ENCODE results near the gene NPNT. TPM values are rescaled to one million over a fixed set of nuclear protein-coding genes. Genes with fewer than 3 reads are reported as not detected.
A peak's percentile ranks its signal among the peaks of the same experiment; 100 is the strongest.

Gene NPNT
- total RNA-seq, 2 donors from 2014 or later: 0.88 to 1.6 TPM

- no peak for DNase-seq
- no peaks in the 10 kb centered on the region for H3K36me3 ChIP-seq (ENCODE audit: control insufficient read depth, insufficient read depth, low read length)
- H3K9me3 ChIP-seq (ENCODE audit: control insufficient read depth, low read length): peaks cover 14% of the 10 kb centered on the region
- no peaks in the 10 kb centered on the region for H3K36me3 Mint-ChIP-seq (ENCODE audit: low read depth)
- H3K4me1 Mint-ChIP-seq: no peaks in the 10 kb centered on the region
- TF ChIP-seq, protein P1, sequence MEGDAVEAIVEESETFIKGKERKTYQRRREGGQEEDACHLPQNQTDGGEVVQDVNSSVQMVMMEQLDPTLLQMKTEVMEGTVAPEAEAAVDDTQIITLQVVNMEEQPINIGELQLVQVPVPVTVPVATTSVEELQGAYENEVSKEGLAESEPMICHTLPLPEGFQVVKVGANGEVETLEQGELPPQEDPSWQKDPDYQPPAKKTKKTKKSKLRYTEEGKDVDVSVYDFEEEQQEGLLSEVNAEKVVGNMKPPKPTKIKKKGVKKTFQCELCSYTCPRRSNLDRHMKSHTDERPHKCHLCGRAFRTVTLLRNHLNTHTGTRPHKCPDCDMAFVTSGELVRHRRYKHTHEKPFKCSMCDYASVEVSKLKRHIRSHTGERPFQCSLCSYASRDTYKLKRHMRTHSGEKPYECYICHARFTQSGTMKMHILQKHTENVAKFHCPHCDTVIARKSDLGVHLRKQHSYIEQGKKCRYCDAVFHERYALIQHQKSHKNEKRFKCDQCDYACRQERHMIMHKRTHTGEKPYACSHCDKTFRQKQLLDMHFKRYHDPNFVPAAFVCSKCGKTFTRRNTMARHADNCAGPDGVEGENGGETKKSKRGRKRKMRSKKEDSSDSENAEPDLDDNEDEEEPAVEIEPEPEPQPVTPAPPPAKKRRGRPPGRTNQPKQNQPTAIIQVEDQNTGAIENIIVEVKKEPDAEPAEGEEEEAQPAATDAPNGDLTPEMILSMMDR (conservative IDR thresholded peaks at IDR 0.05): no peak
- no peaks in the 10 kb centered on the region for H3K27me3 Mint-ChIP-seq (ENCODE audit: insufficient read depth)
- no peaks in the 10 kb centered on the region for H3K27me3 ChIP-seq (ENCODE audit: control insufficient read depth, insufficient read depth, low read length, poor library complexity, severe bottlenecking)
- no peak overlapping the region for H3K4me3 Mint-ChIP-seq
- H3K27ac ChIP-seq (ENCODE audit: low read depth, low read length): no peak overlapping the region
- H3K9ac ChIP-seq (ENCODE audit: extremely low read depth, low read length, poor library complexity, severe bottlenecking): no peak overlapping the region
- no peaks in the 10 kb centered on the region for H3K4me1 ChIP-seq (ENCODE audit: control insufficient read depth, insufficient read depth, low read length)
- peaks cover 8% of the 10 kb centered on the region for H3K9me3 Mint-ChIP-seq
- H3K4me3 ChIP-seq (ENCODE audit: low read length): no peak overlapping the region
- WGBS, 2 experiments (ENCODE audit: insufficient coverage in 1 of 2, insufficient read length in 1 of 2): 96 to 100% methylated on average over 2 to 3 of the region's 3 CpGs
- H3K27ac Mint-ChIP-seq: no peak overlapping the region
These were observed 51.5 kb downstream of the NPNT start for GRCh38 chr4:105946771-105947170.

- H3K36me3 Mint-ChIP-seq (ENCODE audit: low read depth): no peaks in the 10 kb centered on the region
- WGBS, 2 experiments (ENCODE audit: insufficient coverage in 1 of 2, insufficient read length in 1 of 2): 86 to 94% methylated on average over 4 to 5 of the region's 5 CpGs
- Histone ChIP-seq H3K9ac (ENCODE audit: extremely low read depth, low read length, poor library complexity, severe bottlenecking) (no peak overlapping the region), H3K4me1 (ENCODE audit: control insufficient read depth, insufficient read depth, low read length) (no peaks in the 10 kb centered on the region), H3K27ac (ENCODE audit: low read depth, low read length) (no peak overlapping the region), H3K9me3 (ENCODE audit: control insufficient read depth, low read length) (peaks cover 14% of the 10 kb centered on the region), H3K27me3 (ENCODE audit: control insufficient read depth, insufficient read depth, low read length, poor library complexity, severe bottlenecking) (no peaks in the 10 kb centered on the region), H3K4me3 (ENCODE audit: low read length) (no peak overlapping the region), H3K36me3 (ENCODE audit: control insufficient read depth, insufficient read depth, low read length) (no peaks in the 10 kb centered on the region)
- TF ChIP-seq, protein P1 (conservative IDR thresholded peaks at IDR 0.05): no peak
- peaks cover 8% of the 10 kb centered on the region for H3K9me3 Mint-ChIP-seq
- H3K27me3 Mint-ChIP-seq (ENCODE audit: insufficient read depth): no peaks in the 10 kb centered on the region
- peak overlapping the region; percentile 44 for H3K27ac Mint-ChIP-seq
- no peak for DNase-seq
- no peak overlapping the region for H3K4me3 Mint-ChIP-seq
- no peaks in the 10 kb centered on the region for H3K4me1 Mint-ChIP-seq
These were observed 55.4 kb downstream of the NPNT start for GRCh38 chr4:105950701-105951100.

- Histone ChIP-seq H3K9me3 (ENCODE audit: control insufficient read depth, low read length) (peaks cover 9% of the 10 kb centered on the region), H3K36me3 (ENCODE audit: control insufficient read depth, insufficient read depth, low read length) (no peaks in the 10 kb centered on the region), H3K27me3 (ENCODE audit: control insufficient read depth, insufficient read depth, low read length, poor library complexity, severe bottlenecking) (no peaks in the 10 kb centered on the region), H3K27ac (ENCODE audit: low read depth, low read length) (no peak overlapping the region), H3K9ac (ENCODE audit: extremely low read depth, low read length, poor library complexity, severe bottlenecking) (no peak overlapping the region), H3K4me3 (ENCODE audit: low read length) (no peak overlapping the region), H3K4me1 (ENCODE audit: control insufficient read depth, insufficient read depth, low read length) (no peaks in the 10 kb centered on the region)
- Mint-ChIP-seq H3K4me3 (no peak overlapping the region), H3K9me3 (peaks cover 7% of the 10 kb centered on the region), H3K36me3 (ENCODE audit: low read depth) (no peaks in the 10 kb centered on the region), H3K27ac (no peak overlapping the region), H3K4me1 (no peaks in the 10 kb centered on the region), H3K27me3 (ENCODE audit: insufficient read depth) (no peaks in the 10 kb centered on the region)
- 50 to 64% methylated on average over 2 to 3 of the region's 3 CpGs for WGBS, 2 experiments (ENCODE audit: insufficient coverage in 1 of 2, insufficient read length in 1 of 2)
- TF ChIP-seq, protein P1 (conservative IDR thresholded peaks at IDR 0.05): no peak
- no peak for DNase-seq
These were observed 55.9 kb downstream of the NPNT start for GRCh38 chr4:105951198-105951597.

Data from endodermal cell (in vitro differentiated cells).